ENCODE results near the gene LGALS1. TPM values are rescaled to one million over a fixed set of nuclear protein-coding genes. Genes with fewer than 3 reads are reported as not detected.
A peak's percentile ranks its signal among the peaks of the same experiment; 100 is the strongest.
"Not testable (repeated sequence)": the region's sequence is repeated elsewhere in the genome, so short reads cannot be mapped to it uniquely, and the experiment has no call there.

Gene LGALS1
- total and polyA plus RNA-seq, 2 donors: 482 to 554 TPM

DNA sequence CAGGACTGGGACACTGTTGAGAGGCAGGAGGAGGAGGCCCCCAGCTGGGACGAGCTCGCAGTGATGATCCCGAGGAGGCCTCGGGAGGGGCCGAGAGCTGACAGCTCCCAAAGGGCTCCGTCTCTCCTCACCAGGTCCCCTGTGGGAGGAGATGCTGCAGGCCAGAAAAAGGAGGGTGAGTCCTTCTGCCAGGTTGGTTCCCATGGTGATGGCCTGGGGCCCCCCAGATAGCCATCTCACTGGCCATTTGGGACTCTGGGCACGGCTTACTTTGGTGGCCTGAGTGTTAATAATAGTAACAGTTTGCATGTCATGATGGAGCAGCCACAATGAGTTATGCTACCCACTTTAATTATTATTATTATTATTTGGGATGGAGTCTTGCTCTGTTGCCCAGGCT lies 40.3 kb downstream of the LGALS1 start:
- Histone ChIP-seq H3K36me3 (ENCODE audit: control insufficient read depth in 2 of 2, insufficient read depth in 2 of 2, low read length in 1 of 2) (no peaks in the 10 kb centered on the region), H3K9me3 (ENCODE audit: control insufficient read depth in 2 of 2, insufficient read depth in 1 of 2, low read length in 1 of 2) (no peaks in the 10 kb centered on the region), H3K4me1 (ENCODE audit: control insufficient read depth in 2 of 2, insufficient read depth in 2 of 2, low read length in 2 of 2) (no peaks in the 10 kb centered on the region), H3K27ac (ENCODE audit: low read depth in 1 of 2, low read length in 1 of 2) (no peak overlapping the region), H3K4me3 (ENCODE audit: low read length in 2 of 2) (no peak overlapping the region), H3K27me3 (ENCODE audit: control insufficient read depth in 2 of 2, insufficient read depth in 1 of 2, low read length in 1 of 2) (no peaks in the 10 kb centered on the region)
- no peak for DNase-seq (ENCODE audit: low read depth in 6 of 9, low spot score in 9 of 9)
- 97% methylated on average over 7 of the region's 7 CpGs for WGBS

GRCh38 chr22:37716708-37717107 lies 41.3 kb downstream of the LGALS1 start:
- no peak overlapping the region for H3K27ac ChIP-seq (ENCODE audit: low read depth in 1 of 2, low read length in 1 of 2)
- H3K4me1 ChIP-seq (ENCODE audit: control insufficient read depth in 2 of 2, insufficient read depth in 2 of 2, low read length in 2 of 2): no peaks in the 10 kb centered on the region
- WGBS: 96% methylated on average over 9 of the region's 9 CpGs
- H3K36me3 ChIP-seq (ENCODE audit: control insufficient read depth in 2 of 2, insufficient read depth in 2 of 2, low read length in 1 of 2): no peaks in the 10 kb centered on the region
- no peak for DNase-seq (ENCODE audit: low read depth in 6 of 9, low spot score in 9 of 9)
- no peaks in the 10 kb centered on the region for H3K27me3 ChIP-seq (ENCODE audit: control insufficient read depth in 2 of 2, insufficient read depth in 1 of 2, low read length in 1 of 2)
- no peak overlapping the region for H3K4me3 ChIP-seq (ENCODE audit: low read length in 2 of 2)
- H3K9me3 ChIP-seq (ENCODE audit: control insufficient read depth in 2 of 2, insufficient read depth in 1 of 2, low read length in 1 of 2): no peaks in the 10 kb centered on the region

- H3K4me3 ChIP-seq (ENCODE audit: low read length in 2 of 2); H3K9me3 ChIP-seq (ENCODE audit: control insufficient read depth in 2 of 2, insufficient read depth in 1 of 2, low read length in 1 of 2); H3K4me1 ChIP-seq (ENCODE audit: control insufficient read depth in 2 of 2, insufficient read depth in 2 of 2, low read length in 2 of 2); H3K27ac ChIP-seq (ENCODE audit: low read depth in 1 of 2, low read length in 1 of 2); H3K27me3 ChIP-seq (ENCODE audit: control insufficient read depth in 2 of 2, insufficient read depth in 1 of 2, low read length in 1 of 2); H3K36me3 ChIP-seq (ENCODE audit: control insufficient read depth in 2 of 2, insufficient read depth in 2 of 2, low read length in 1 of 2); DNase-seq (ENCODE audit: low read depth in 6 of 9, low spot score in 9 of 9): not testable (repeated sequence)
- WGBS: 95% methylated on average over 7 of the region's 7 CpGs
Measured at GRCh38 chr22:37717235-37717634, 41.8 kb downstream of the LGALS1 start.

DNA sequence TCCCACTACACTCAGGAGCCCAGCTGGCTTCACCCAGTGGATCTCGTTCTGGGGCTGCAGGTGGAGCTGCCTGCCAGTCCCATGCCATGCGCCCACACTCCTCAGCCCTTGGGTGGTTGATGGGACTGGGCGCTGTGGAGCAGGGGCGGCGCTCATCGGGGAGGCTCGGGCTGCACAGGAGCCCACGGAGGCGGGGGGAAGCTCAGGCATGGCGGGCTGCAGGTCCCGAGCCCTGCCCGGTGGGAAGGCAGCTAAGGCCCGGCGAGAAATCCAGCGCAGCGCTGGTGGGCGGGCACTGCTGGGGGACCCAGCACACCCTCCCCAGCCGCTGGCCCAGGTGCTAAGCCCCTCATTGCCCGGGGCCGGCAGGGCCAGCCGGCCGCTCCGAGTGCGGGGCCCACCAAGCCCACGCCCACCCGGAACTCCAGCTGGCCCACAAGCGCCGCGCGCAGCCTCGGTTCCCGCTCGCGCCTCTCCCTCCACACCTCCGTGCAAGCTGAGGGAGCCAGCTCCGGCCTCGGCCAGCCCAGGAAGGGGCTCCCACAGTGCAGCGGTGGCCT lies 42.4 kb downstream of the LGALS1 start:
- 97% methylated on average over 38 of the region's 38 CpGs for WGBS
- not testable (repeated sequence) for DNase-seq (ENCODE audit: low read depth in 6 of 9, low spot score in 9 of 9); H3K27me3 ChIP-seq (ENCODE audit: control insufficient read depth in 2 of 2, insufficient read depth in 1 of 2, low read length in 1 of 2)

DNA sequence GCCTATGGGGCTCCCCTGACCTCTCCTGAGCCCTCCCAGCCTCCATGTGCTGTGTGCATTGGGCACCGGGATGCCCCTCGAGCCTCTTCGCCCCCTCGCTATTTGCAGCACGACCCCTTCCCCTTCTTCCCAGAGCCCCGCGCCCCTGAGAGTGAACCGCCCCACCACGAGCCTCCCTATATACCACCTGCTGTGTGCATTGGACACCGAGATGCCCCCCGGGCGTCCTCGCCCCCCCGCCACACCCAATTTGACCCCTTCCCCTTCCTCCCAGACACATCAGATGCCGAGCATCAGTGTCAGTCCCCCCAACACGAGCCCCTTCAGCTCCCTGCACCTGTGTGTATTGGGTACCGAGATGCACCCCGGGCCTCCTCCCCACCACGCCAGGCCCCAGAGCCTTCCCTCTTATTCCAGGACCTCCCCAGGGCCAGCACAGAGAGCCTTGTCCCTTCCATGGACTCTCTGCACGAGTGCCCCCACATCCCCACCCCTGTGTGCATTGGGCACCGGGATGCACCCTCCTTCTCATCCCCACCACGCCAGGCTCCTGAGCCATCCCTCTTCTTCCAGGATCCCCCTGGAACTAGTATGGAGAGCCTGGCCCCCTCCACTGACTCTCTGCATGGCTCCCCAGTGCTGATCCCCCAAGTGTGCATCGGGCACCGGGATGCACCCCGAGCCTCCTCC lies 50.3 kb downstream of the LGALS1 start:
- Histone ChIP-seq H3K27me3 (ENCODE audit: control insufficient read depth in 2 of 2, insufficient read depth in 1 of 2, low read length in 1 of 2) (no peaks in the 10 kb centered on the region), H3K9me3 (ENCODE audit: control insufficient read depth in 2 of 2, insufficient read depth in 1 of 2, low read length in 1 of 2) (no peaks in the 10 kb centered on the region), H3K4me1 (ENCODE audit: control insufficient read depth in 2 of 2, insufficient read depth in 2 of 2, low read length in 2 of 2) (peaks cover 0 to 2% of the 10 kb centered on the region in 2 donors), H3K4me3 (ENCODE audit: low read length in 2 of 2) (no peak overlapping the region), H3K36me3 (ENCODE audit: control insufficient read depth in 2 of 2, insufficient read depth in 2 of 2, low read length in 1 of 2) (no peaks in the 10 kb centered on the region), H3K27ac (ENCODE audit: low read depth in 1 of 2, low read length in 1 of 2) (no peak overlapping the region)
- no peak for DNase-seq (ENCODE audit: low read depth in 6 of 9, low spot score in 9 of 9)
- WGBS: 98% methylated on average over 25 of the region's 25 CpGs

More for the DNA sequence above, 42.4 kb downstream of the LGALS1 start:
- not testable (repeated sequence) for H3K4me3 ChIP-seq (ENCODE audit: low read length in 2 of 2); H3K9me3 ChIP-seq (ENCODE audit: control insufficient read depth in 2 of 2, insufficient read depth in 1 of 2, low read length in 1 of 2); H3K27ac ChIP-seq (ENCODE audit: low read depth in 1 of 2, low read length in 1 of 2); H3K4me1 ChIP-seq (ENCODE audit: control insufficient read depth in 2 of 2, insufficient read depth in 2 of 2, low read length in 2 of 2); H3K36me3 ChIP-seq (ENCODE audit: control insufficient read depth in 2 of 2, insufficient read depth in 2 of 2, low read length in 1 of 2)

DNA sequence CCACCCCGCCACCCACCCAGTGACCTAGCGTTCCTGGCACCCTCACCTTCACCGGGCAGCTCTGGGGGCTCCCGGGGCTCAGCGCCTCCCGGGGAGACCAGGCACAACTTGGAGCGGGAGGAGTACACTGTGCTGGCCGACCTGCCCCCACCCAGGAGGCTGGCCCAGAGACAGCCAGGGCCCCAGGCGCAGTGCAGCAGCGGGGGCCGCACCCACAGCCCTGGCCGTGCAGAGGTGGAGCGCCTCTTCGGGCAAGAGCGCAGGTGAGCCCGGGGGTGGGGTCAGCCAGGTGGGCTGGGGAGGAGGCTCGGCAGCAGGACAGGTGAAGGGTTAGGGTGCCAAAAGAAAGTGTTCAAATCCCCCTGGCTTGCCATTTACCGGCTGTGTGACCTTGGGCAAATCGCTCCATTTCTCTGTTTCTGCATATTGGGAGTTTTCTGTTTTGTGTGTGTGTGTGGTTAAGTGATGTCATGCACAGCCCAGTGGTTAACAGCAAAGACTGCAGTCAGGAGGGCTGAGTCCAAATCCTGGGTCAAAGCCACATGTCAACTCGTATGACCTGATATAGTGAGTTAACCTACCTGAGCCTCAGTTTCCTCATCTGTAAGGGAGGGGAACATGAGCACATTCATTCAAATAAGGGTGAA lies 50.9 kb downstream of the LGALS1 start:
- 97% methylated on average over 20 of the region's 20 CpGs for WGBS
- Histone ChIP-seq H3K4me1 (ENCODE audit: control insufficient read depth in 2 of 2, insufficient read depth in 2 of 2, low read length in 2 of 2) (peaks cover 0 to 2% of the 10 kb centered on the region in 2 donors), H3K36me3 (ENCODE audit: control insufficient read depth in 2 of 2, insufficient read depth in 2 of 2, low read length in 1 of 2) (no peaks in the 10 kb centered on the region), H3K27me3 (ENCODE audit: control insufficient read depth in 2 of 2, insufficient read depth in 1 of 2, low read length in 1 of 2) (no peaks in the 10 kb centered on the region), H3K9me3 (ENCODE audit: control insufficient read depth in 2 of 2, insufficient read depth in 1 of 2, low read length in 1 of 2) (no peaks in the 10 kb centered on the region), H3K27ac (ENCODE audit: low read depth in 1 of 2, low read length in 1 of 2) (no peak overlapping the region), H3K4me3 (ENCODE audit: low read length in 2 of 2) (no peak overlapping the region)
- no peak for DNase-seq (ENCODE audit: low read depth in 6 of 9, low spot score in 9 of 9)

- WGBS: 98% methylated on average over 1 of the region's 1 CpG
- Histone ChIP-seq H3K4me1 (ENCODE audit: control insufficient read depth in 2 of 2, insufficient read depth in 2 of 2, low read length in 2 of 2) (peaks cover 0 to 2% of the 10 kb centered on the region in 2 donors), H3K36me3 (ENCODE audit: control insufficient read depth in 2 of 2, insufficient read depth in 2 of 2, low read length in 1 of 2) (no peaks in the 10 kb centered on the region), H3K27me3 (ENCODE audit: control insufficient read depth in 2 of 2, insufficient read depth in 1 of 2, low read length in 1 of 2) (no peaks in the 10 kb centered on the region), H3K4me3 (ENCODE audit: low read length in 2 of 2) (no peak overlapping the region), H3K9me3 (ENCODE audit: control insufficient read depth in 2 of 2, insufficient read depth in 1 of 2, low read length in 1 of 2) (no peaks in the 10 kb centered on the region), H3K27ac (ENCODE audit: low read depth in 1 of 2, low read length in 1 of 2) (peak overlapping the region in 1 of 2 donors; percentile 56)
- no peak for DNase-seq (ENCODE audit: low read depth in 6 of 9, low spot score in 9 of 9)
Measured at GRCh38 chr22:37728620-37729019, 53.2 kb downstream of the LGALS1 start.

Other genes with a start within 250 kb of the LGALS1 start
- gene ELFN2, start 248.2 kb upstream of the LGALS1 start, total RNA-seq: 0.28 TPM
- gene ELFN2, start 248.2 kb upstream of the LGALS1 start, polyA plus RNA-seq: 1.5 TPM
- gene MFNG, start 189.3 kb upstream of the LGALS1 start, total RNA-seq: 56.4 TPM
- 27.7 TPM for gene MFNG, start 189.3 kb upstream of the LGALS1 start, polyA plus RNA-seq
- gene CARD10, start 156.2 kb upstream of the LGALS1 start, total RNA-seq: 1.1 TPM
- 4.2 TPM for gene CARD10, start 156.2 kb upstream of the LGALS1 start, polyA plus RNA-seq
- 1.7 TPM for gene CDC42EP1, start 115.2 kb upstream of the LGALS1 start, total RNA-seq
- gene CDC42EP1, start 115.2 kb upstream of the LGALS1 start, polyA plus RNA-seq: 5.8 TPM
- gene LGALS2, start 95.5 kb upstream of the LGALS1 start, total RNA-seq: 65.1 TPM
- gene LGALS2, start 95.5 kb upstream of the LGALS1 start, polyA plus RNA-seq: 42.3 TPM
- 20.1 TPM for gene GGA1, start 66.8 kb upstream of the LGALS1 start, total RNA-seq
- gene GGA1, start 66.8 kb upstream of the LGALS1 start, polyA plus RNA-seq: 99.5 TPM
- 21.3 TPM for gene SH3BP1, start 36.0 kb upstream of the LGALS1 start, total RNA-seq
- 23.0 TPM for gene SH3BP1, start 36.0 kb upstream of the LGALS1 start, polyA plus RNA-seq
- gene PDXP, start 16.9 kb upstream of the LGALS1 start, total RNA-seq: 25.0 TPM
- gene PDXP, start 16.9 kb upstream of the LGALS1 start, polyA plus RNA-seq: 8.9 TPM
- gene NOL12, start 10.7 kb downstream of the LGALS1 start, total RNA-seq: 32.6 TPM
- 26.6 TPM for gene NOL12, start 10.7 kb downstream of the LGALS1 start, polyA plus RNA-seq
- 19.5 TPM for gene TRIOBP, start 21.4 kb downstream of the LGALS1 start, total RNA-seq
- 29.8 TPM for gene TRIOBP, start 21.4 kb downstream of the LGALS1 start, polyA plus RNA-seq
- 4.8 TPM for gene GCAT, start 132.3 kb downstream of the LGALS1 start, total RNA-seq
- gene GCAT, start 132.3 kb downstream of the LGALS1 start, polyA plus RNA-seq: 7.8 TPM
- not detected for gene GALR3, start 147.7 kb downstream of the LGALS1 start, total RNA-seq
- gene GALR3, start 147.7 kb downstream of the LGALS1 start, polyA plus RNA-seq: not detected
- gene ANKRD54, start 168.7 kb downstream of the LGALS1 start, total RNA-seq: 13.5 TPM
- gene ANKRD54, start 168.7 kb downstream of the LGALS1 start, polyA plus RNA-seq: 25.5 TPM
- gene EIF3L, start 173.8 kb downstream of the LGALS1 start, total RNA-seq: 698 TPM
- gene EIF3L, start 173.8 kb downstream of the LGALS1 start, polyA plus RNA-seq: 302 TPM
- 5.5 TPM for gene MICALL1, start 230.7 kb downstream of the LGALS1 start, total RNA-seq
- 13.7 TPM for gene MICALL1, start 230.7 kb downstream of the LGALS1 start, polyA plus RNA-seq

Data from thymus (tissue), 11 donors.